Endothelial cell of umbilical vein (primary cell): ENCODE data around the gene DGKD. TPM values are rescaled to one million over a fixed set of nuclear protein-coding genes. Genes with fewer than 3 reads are reported as not detected.

ENCODE experiments used
- BruUV-seq: library from RNA; stranded (reverse); fragments of 400-500 nt; replicated peaks from 2 replicates; lab custom pipeline; 2021; lab: Mats Ljungman, UMichigan
- CTCF ChIA-PET: fragments of 300-600, 350-600 bp; sonication (Branson Sonifier 250); formaldehyde crosslinking; loops from one replicate; lab custom pipeline; 2021; ENCODE audit warnings: antibody characterized with exemption, inconsistent platforms; lab: Charles Lee
- POLR2A ChIA-PET: fragments of 300-600, 350-600 bp; sonication (Branson Sonifier 250); formaldehyde crosslinking; loops from one replicate; lab custom pipeline; 2021; ENCODE audit warnings: antibody characterized with exemption, inconsistent platforms; lab: Charles Lee
- DNase-seq: peaks from one replicate; pipeline ENCODE4 v3.0.0-alpha.2; 2011; ENCODE audit warnings: low read depth, low spot score
- FAIRE-seq: peaks from 2 replicates; lab custom pipeline; 2011; peaks lifted over from hg19 to GRCh38; lab: Jason Lieb, UNC
- H2AFZ ChIP-seq: 2 replicates; pipeline ENCODE4 v1.6.0; 2012; ENCODE audit warnings: low read depth, low read length, control low read depth, inconsistent platforms
- H3K27ac ChIP-seq: 2 replicates; pipeline ENCODE4 v1.5.1; 2011; ENCODE audit warnings: low read depth, mild to moderate bottlenecking, control low read depth, low read length, moderate library complexity; ENCODE audit not compliant: insufficient read depth
- H3K27me3 ChIP-seq, 2 experiments: 2 replicates each; pipeline versions ENCODE4 v1.6.0 to v1.6.1; 2011; ENCODE audit warnings: low read length in 2 of 2, mixed read lengths in 1 of 2; ENCODE audit not compliant: control insufficient read depth in 2 of 2, insufficient read depth in 2 of 2
- H3K36me3 ChIP-seq, 2 experiments: 2 replicates in 1 of 2; 3 replicates in 1 of 2; pipeline ENCODE4 v1.5.1; 2011; ENCODE audit warnings: low read length in 2 of 2, mild to moderate bottlenecking in 1 of 2, moderate library complexity in 1 of 2; ENCODE audit not compliant: control insufficient read depth in 2 of 2, insufficient read depth in 2 of 2; ENCODE audit errors: extremely low read depth in 1 of 2
- H3K4me1 ChIP-seq: 3 replicates; pipeline ENCODE4 v1.5.1; 2011; ENCODE audit warnings: mild to moderate bottlenecking, low read length; ENCODE audit not compliant: control insufficient read depth, insufficient read depth; ENCODE audit errors: extremely low read depth
- H3K4me2 ChIP-seq: 2 replicates; pipeline ENCODE4 v1.6.1; 2011; ENCODE audit warnings: low read length, control low read depth, mixed read lengths; ENCODE audit not compliant: insufficient read depth
- H3K4me3 ChIP-seq, 3 experiments: fragments of 200-600 bp in 1 of 3; sonication (generic), shearing (Covaris generic) in 1 of 3; replicated peaks in 1 of 3; 2 replicates each; pipeline ENCODE4 v1.5.1; 2011 to 2016; ENCODE audit warnings: control low read depth in 3 of 3, low read length in 3 of 3, mild to moderate bottlenecking in 2 of 3, inconsistent platforms in 1 of 3, low read depth in 1 of 3, moderate library complexity in 1 of 3; ENCODE audit not compliant: insufficient read depth in 1 of 3
- H3K79me2 ChIP-seq: 2 replicates; pipeline ENCODE4 v1.6.0; 2012; ENCODE audit warnings: low read length, inconsistent platforms; ENCODE audit not compliant: control insufficient read depth, insufficient read depth
- H3K9ac ChIP-seq: replicated peaks from 2 replicates; pipeline ENCODE3; 2011; ENCODE audit warnings: low read length, control low read depth; ENCODE audit not compliant: insufficient read depth; ENCODE audit errors: extremely low read depth
- H3K9me1 ChIP-seq: replicated peaks from 3 replicates; pipeline ENCODE4 v1.6.0; 2011; ENCODE audit warnings: mild to moderate bottlenecking, low read length; ENCODE audit not compliant: control insufficient read depth, insufficient read depth; ENCODE audit errors: extremely low read depth
- H3K9me3 ChIP-seq: replicated peaks from 2 replicates; pipeline ENCODE4 v1.5.1; 2012; ENCODE audit warnings: low read length, inconsistent platforms; ENCODE audit not compliant: control insufficient read depth, insufficient read depth
- H4K20me1 ChIP-seq: replicated peaks from 2 replicates; pipeline ENCODE3; 2011; ENCODE audit warnings: mild to moderate bottlenecking, low read length; ENCODE audit not compliant: control insufficient read depth, insufficient read depth; ENCODE audit errors: extremely low read depth
- EZH2 ChIP-seq: IDR thresholded peaks from 2 replicates; pipeline ENCODE4 v1.6.1; 2012; ENCODE audit warnings: borderline replicate concordance, low read depth, mild to moderate bottlenecking, moderate library complexity, low read length, inconsistent platforms; ENCODE audit not compliant: severe bottlenecking
- FOS ChIP-seq: IDR thresholded peaks from 2 replicates; pipeline ENCODE4 v1.6.1; 2011; ENCODE audit warnings: mild to moderate bottlenecking, low read length, moderate library complexity, borderline replicate concordance; ENCODE audit not compliant: insufficient read depth
- GATA2 ChIP-seq: IDR thresholded peaks from 2 replicates; pipeline ENCODE4 v1.7.0; 2011; ENCODE audit warnings: low read depth, mild to moderate bottlenecking, moderate library complexity, mixed read lengths, low read length; ENCODE audit not compliant: insufficient read length, insufficient read depth
- JUN ChIP-seq: IDR thresholded peaks from 2 replicates; pipeline ENCODE4 v1.6.1; 2011; ENCODE audit warnings: borderline replicate concordance, low read depth; ENCODE audit not compliant: insufficient read length, insufficient read depth
- MYC ChIP-seq: IDR thresholded peaks from one replicate; pipeline ENCODE4 v1.6.1; 2011; ENCODE audit warnings: mild to moderate bottlenecking, low read depth, low read length
- POLR2A ChIP-seq: IDR thresholded peaks from 2 replicates; pipeline ENCODE4 v1.6.1; 2012; ENCODE audit warnings: low read depth, mild to moderate bottlenecking, control low read depth, low read length
- POLR2AphosphoS5 ChIP-seq: IDR thresholded peaks from 2 replicates; pipeline ENCODE4 v1.6.1; 2012; ENCODE audit warnings: low read depth, mild to moderate bottlenecking, control low read depth, low read length, moderate library complexity; ENCODE audit not compliant: insufficient read depth
- dilution Hi-C: fragments of 300-500 bp; cut with MboI; formaldehyde crosslinking; loops from one replicate; pipeline ENCODE4 v1.15.0; 2019; ENCODE audit warnings: low sequenced_read_pairs; ENCODE audit not compliant: extremely low pct_ligation_motif_present
- intact Hi-C: fragments of 100-400 bp; cut with micrococcal nuclease; formaldehyde crosslinking; loops from one replicate; pipeline ENCODE4 v1.10.0; 2022
- polyA plus RNA-seq, 4 experiments: library from polyadenylated mRNA; depleted of rRNA in 3 of 4; stranded (reverse) in 3 of 4; unstranded in 1 of 4; fragments of >200 nt; gene quantifications; 2 replicates each; pipeline versions ENCODE4 v1.2.1 to v1.2.3, GENCODE V29; 2011 to 2012; ENCODE audit warnings: missing spikeins in 1 of 4
- total RNA-seq: library from RNA; stranded (reverse); gene quantifications from 2 replicates; pipeline ENCODE4 v1.2.3, GENCODE V29; 2021
- TF ChIP-seq, protein P1 (sequence below), 2 donors: IDR thresholded peaks; 1 replicate in 1 of 2; 2 replicates in 1 of 2; pipeline ENCODE4 v1.5.1; 2011; ENCODE audit warnings: low read length in 2 of 2, mild to moderate bottlenecking in 2 of 2, moderate library complexity in 2 of 2, control low read depth in 1 of 2, inconsistent platforms in 1 of 2, low read depth in 1 of 2; ENCODE audit not compliant: insufficient read depth in 1 of 2; ENCODE audit errors: extremely low read depth in 1 of 2
- TF ChIP-seq, protein P2 (sequence below): IDR thresholded peaks from 2 replicates; pipeline ENCODE4 v1.6.1; 2011; ENCODE audit not compliant: insufficient read depth, insufficient read length

The DGKD gene
- total and polyA plus RNA-seq, 2 donors (not counting 3 experiments of a cell fraction or from before 2014, with no cell fraction given) = 10.8 to 36.6 TPM

DNA sequence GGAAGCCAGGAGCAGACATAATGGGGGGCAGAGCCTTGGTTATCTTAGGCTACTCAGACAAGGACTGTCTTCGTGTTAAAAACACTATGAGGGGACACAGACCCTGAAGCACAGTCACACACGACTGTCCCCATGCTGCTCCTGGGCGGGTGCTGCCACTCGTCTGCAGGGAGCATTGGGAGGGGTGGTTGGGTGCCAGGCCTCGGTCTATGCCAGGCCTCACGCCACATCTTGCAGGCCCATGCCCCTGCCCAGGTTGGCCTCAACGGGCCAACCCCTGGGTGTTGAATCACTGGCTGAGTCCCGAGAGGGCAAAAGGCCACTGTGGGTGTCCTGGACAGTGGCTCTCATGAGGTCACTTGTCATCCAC, 114.4 kb downstream of the DGKD start:
- H3K9ac ChIP-seq = no peak overlapping the region
- H2AFZ ChIP-seq = no peak overlapping the region
- H3K27ac ChIP-seq = no peak overlapping the region
- intact Hi-C loops (no loop called here), dilution Hi-C loops (no loop called here)
- no peak overlapping the region for H3K4me3 ChIP-seq
- no peak for FAIRE-seq
- H3K9me1 ChIP-seq = no peaks in the 10 kb centered on the region
- no peak for DNase-seq
- H3K27me3 ChIP-seq = no peaks in the 10 kb centered on the region
- H3K36me3 ChIP-seq = peaks cover 0 to 10% of the 10 kb centered on the region in 2 experiments
- ChIA-PET POLR2A (no interaction called here), CTCF (no interaction called here)
- H3K9me3 ChIP-seq = no peaks in the 10 kb centered on the region
- no peaks in the 10 kb centered on the region for H3K4me1 ChIP-seq
- no TSS peak for BruUV-seq
- TF ChIP-seq EZH2 (no peak), POLR2A (no peak), POLR2AphosphoS5 (no peak), FOS (no peak), GATA2 (no peak), MYC (no peak), JUN (no peak)
- TF ChIP-seq, protein P1, sequence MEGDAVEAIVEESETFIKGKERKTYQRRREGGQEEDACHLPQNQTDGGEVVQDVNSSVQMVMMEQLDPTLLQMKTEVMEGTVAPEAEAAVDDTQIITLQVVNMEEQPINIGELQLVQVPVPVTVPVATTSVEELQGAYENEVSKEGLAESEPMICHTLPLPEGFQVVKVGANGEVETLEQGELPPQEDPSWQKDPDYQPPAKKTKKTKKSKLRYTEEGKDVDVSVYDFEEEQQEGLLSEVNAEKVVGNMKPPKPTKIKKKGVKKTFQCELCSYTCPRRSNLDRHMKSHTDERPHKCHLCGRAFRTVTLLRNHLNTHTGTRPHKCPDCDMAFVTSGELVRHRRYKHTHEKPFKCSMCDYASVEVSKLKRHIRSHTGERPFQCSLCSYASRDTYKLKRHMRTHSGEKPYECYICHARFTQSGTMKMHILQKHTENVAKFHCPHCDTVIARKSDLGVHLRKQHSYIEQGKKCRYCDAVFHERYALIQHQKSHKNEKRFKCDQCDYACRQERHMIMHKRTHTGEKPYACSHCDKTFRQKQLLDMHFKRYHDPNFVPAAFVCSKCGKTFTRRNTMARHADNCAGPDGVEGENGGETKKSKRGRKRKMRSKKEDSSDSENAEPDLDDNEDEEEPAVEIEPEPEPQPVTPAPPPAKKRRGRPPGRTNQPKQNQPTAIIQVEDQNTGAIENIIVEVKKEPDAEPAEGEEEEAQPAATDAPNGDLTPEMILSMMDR (IDR thresholded peaks at IDR 0.05; ENCODE audit: extremely low read depth in 1 of 2, insufficient read depth in 1 of 2, low read depth in 1 of 2, low read length in 2 of 2) = no peak
- TF ChIP-seq, protein P2, sequence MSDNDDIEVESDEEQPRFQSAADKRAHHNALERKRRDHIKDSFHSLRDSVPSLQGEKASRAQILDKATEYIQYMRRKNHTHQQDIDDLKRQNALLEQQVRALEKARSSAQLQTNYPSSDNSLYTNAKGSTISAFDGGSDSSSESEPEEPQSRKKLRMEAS = no peak
- H3K4me2 ChIP-seq = no peak overlapping the region
- H4K20me1 ChIP-seq = no peaks in the 10 kb centered on the region
- H3K79me2 ChIP-seq = no peaks in the 10 kb centered on the region
